ENCODE results near the gene ORC5.

Gene ORC5

DNA sequence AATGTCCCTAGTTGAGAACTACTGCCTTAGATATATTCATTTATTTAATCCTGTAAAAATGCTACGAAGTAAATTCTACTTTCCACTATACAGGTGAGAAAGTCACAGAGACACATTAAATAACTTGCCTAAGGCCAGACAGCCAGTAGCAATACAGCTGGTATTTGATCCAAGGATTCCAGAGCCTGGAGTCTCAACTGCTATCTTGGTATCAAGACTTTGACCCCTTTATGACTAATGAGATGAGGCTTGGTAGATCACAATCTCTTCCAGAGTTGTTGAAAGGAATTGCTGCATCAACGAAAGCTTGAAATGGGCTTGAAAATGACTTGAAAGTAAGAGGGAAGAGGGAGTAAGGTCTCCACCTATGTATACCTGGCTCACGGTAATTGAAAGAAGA lies 83.3 kb downstream of the ORC5 start:
- DNase-seq = no peak

- no peak for DNase-seq
Observed at GRCh38 chr7:104123786-104124185, 84.0 kb downstream of the ORC5 start.

GRCh38 chr7:104113788-104114187 lies 94.0 kb downstream of the ORC5 start:
- no peak for DNase-seq

DNA sequence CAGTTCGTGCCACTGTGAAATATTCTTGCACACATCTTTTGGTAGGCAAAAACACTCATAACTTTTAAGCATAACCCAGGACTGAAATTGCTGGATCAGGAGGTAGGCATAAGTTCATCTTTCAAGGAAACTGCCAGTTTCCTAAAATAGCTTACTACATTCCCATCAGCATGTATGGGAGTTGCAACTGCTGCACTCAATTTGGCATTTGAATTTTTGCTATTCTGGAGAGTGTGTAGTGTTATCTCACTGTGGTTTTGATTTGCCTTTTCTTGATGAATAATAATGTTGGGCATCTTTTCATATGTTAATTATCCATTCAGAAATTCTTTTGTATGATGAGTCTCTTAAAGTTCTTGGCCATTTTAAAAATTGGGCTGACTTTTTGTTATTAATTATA lies 95.2 kb downstream of the ORC5 start:
- DNase-seq = no peak

GRCh38 chr7:104111271-104111670 lies 96.5 kb downstream of the ORC5 start:
- DNase-seq = no peak

DNA sequence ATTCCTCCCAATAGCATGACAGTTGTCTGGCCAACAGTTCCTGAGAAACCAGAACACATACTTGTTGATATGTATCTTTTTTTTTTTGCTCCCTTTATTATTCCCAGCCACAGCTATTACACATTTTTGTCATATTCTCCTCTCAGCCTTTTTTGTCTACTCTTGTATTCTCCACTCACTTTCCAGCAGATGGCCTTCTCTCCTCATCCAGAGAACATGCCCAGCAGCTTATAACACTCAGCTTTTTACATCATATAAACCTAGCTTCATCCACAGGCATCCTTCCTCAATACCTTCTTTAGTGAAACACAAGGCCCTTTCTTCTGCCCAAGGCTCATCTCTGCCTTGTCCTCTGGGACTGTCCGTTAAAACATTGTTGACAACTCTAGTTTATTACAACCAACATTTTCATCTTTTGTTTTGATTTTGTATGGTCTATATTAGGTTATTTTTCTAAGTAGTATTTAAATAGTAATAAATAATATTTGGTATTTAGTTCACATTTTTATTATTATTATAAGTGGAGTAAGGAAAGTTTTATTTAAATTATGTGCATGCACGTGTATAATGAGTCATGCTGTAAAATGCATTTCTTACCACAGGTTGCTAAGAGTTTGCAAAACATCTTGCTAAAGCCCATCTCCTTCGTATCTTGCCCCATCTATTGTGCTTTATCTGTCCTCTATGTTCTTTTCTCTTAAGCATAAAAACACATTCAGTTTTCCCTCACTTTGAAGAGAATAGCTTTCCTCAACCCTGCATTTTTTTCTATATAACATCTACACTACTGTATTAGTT lies 101.5 kb downstream of the ORC5 start:
- no peak for DNase-seq

- no peak for DNase-seq
Observed at GRCh38 chr7:104098890-104099289, 108.9 kb downstream of the ORC5 start.

- DNase-seq = no peak
Observed at GRCh38 chr7:104096683-104097082, 111.1 kb downstream of the ORC5 start.

DNA sequence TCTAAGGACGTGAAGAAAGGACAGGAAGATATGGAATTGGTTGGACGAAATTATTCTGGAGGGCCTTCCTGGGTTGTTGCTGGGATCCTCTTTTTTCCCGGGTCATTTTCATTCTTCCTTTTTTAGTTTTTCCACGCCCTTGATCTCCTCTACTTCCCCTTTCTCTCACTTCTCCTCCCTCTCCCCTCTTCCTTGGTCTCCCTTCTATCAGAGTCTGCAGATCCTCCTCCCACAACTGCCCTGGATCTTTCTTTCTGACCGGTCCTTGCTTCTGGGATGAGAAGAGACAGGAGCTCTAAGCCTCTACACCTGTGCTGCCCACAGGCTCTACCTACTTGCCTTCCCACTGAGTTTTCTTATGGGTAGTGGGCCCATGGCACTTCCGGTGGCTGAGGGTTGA lies 114.7 kb downstream of the ORC5 start:
- no peak for DNase-seq

DNA sequence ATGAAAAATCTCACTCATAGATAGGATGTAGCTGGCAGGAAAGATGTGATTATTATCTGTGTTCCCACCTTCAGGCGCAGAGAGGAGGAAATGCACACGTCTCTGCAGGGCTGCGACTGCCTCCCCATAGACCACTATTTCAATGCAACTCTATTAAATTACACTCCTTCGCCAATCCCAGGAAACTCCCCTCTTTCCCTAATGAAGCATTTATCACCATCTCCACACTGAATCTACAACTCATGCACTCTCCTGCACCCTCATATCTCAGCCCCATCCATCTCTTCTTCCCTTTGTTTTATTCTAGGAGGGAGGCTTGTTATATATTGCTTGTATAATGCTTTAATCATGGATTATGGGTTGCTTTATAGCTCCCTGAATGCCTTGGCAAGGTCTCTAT lies 116.6 kb downstream of the ORC5 start:
- DNase-seq = no peak

DNA sequence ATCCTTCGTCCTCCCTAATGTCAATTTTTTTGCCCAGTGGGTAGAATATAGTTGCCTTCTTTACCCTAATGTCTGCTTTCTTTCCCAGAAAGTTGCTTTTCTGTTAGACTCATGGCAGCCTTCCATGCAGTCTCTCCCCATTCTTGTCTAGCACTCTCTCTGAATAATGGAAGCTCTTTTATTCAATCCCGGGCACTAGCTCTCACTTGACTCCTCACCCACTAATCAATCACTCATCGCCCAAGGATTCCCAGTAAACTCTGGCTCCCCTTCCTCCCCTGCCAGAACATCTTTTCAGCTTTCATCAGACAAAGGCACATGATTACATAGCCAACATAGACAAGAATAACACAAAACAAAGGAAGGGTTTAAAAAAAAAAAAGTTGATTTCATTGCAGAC lies 118.2 kb downstream of the ORC5 start:
- no peak for DNase-seq

- no peak for DNase-seq
Observed at GRCh38 chr7:104089061-104089460, 118.8 kb downstream of the ORC5 start.

Measured in SIG-M5 (cell line).